DND-41 (cell line): ENCODE data around the gene ZNF500.

Experiments
- ATAC-seq: fragments of 200-7000 bp; cut with Tn5 transposase; 3 replicates; pipeline ENCODE4 v1.9.1; 2021; ENCODE audit warnings: low read depth; ENCODE audit not compliant: insufficient read depth
- DNase-seq: peaks from one replicate; pipeline ENCODE4 v3.0.0-alpha.2; 2020
- H2AFZ ChIP-seq: 2 replicates; pipeline ENCODE4 v1.6.0; 2012; ENCODE audit warnings: low read depth, low read length
- H3K27ac ChIP-seq: 2 replicates; pipeline ENCODE4 v1.5.1; 2012; ENCODE audit warnings: low read length, inconsistent platforms
- H3K27me3 ChIP-seq: fragments of 200-600 bp; sonication (generic); 2 replicates; pipeline ENCODE4 v1.6.0; 2012; ENCODE audit warnings: low read length, mild to moderate bottlenecking, inconsistent platforms; ENCODE audit not compliant: insufficient read depth, poor library complexity
- H3K36me3 ChIP-seq: 2 replicates; pipeline ENCODE4 v1.5.1; 2012; ENCODE audit warnings: low read length, inconsistent platforms; ENCODE audit not compliant: insufficient read depth
- H3K4me1 ChIP-seq: 2 replicates; pipeline ENCODE4 v1.5.1; 2012; ENCODE audit warnings: mild to moderate bottlenecking, low read length; ENCODE audit not compliant: insufficient read depth
- H3K4me2 ChIP-seq: 2 replicates; pipeline ENCODE4 v1.6.0; 2012; ENCODE audit warnings: mild to moderate bottlenecking, moderate library complexity, low read length, inconsistent platforms; ENCODE audit not compliant: insufficient read depth
- H3K4me3 ChIP-seq, 2 experiments: fragments of 200-600 bp in 1 of 2; shearing (Covaris generic) in 1 of 2; 2 replicates each; pipeline ENCODE4 v1.5.1; 2012 to 2016; ENCODE audit warnings: inconsistent platforms in 2 of 2, low read length in 2 of 2, mild to moderate bottlenecking in 2 of 2, low read depth in 1 of 2, moderate library complexity in 1 of 2
- H3K79me2 ChIP-seq: 2 replicates; pipeline ENCODE4 v1.6.0; 2012; ENCODE audit warnings: low read length, inconsistent platforms; ENCODE audit not compliant: insufficient read depth
- H3K9ac ChIP-seq: 2 replicates; pipeline ENCODE4 v1.6.0; 2012; ENCODE audit warnings: low read depth, mild to moderate bottlenecking, inconsistent platforms, low read length, moderate library complexity
- H3K9me3 ChIP-seq: 2 replicates; pipeline ENCODE4 v1.5.1; 2012; ENCODE audit warnings: low read length, moderate library complexity, mild to moderate bottlenecking, inconsistent platforms; ENCODE audit not compliant: insufficient read depth, severe bottlenecking
- H4K20me1 ChIP-seq: 2 replicates; pipeline ENCODE4 v1.6.0; 2012; ENCODE audit warnings: low read length; ENCODE audit not compliant: insufficient read depth
- EZH2 ChIP-seq: IDR thresholded peaks from 3 replicates; pipeline ENCODE4 v1.6.1; 2012; ENCODE audit warnings: borderline replicate concordance, low read depth, mild to moderate bottlenecking, moderate library complexity, low read length, inconsistent platforms; ENCODE audit not compliant: severe bottlenecking
- TF ChIP-seq, protein P1 (sequence below): IDR thresholded peaks from 2 replicates; pipeline ENCODE4 v1.5.1; 2012; ENCODE audit warnings: borderline replicate concordance, low read length, moderate library complexity, mild to moderate bottlenecking; ENCODE audit not compliant: poor library complexity, severe bottlenecking; ENCODE audit errors: extremely low read depth

ZNF500 gene

GRCh38 chr16:4795181-4795827 lies 28.3 kb upstream of the ZNF500 start, which contains the start of gene SMIM22:
SMIM22 (plus strand) TSS chr16:4795369; CDS start chr16:4795735, 366 bp downstream.
- Histone ChIP-seq H3K27ac (no peak within 1 kb of the TSS), H3K4me3 (no peak within 1 kb of the TSS), H3K4me2 (no peak within 1 kb of the TSS), H2AFZ (no peak within 1 kb of the TSS), H3K4me1 (no peaks in the 10 kb centered on the region), H4K20me1 (no peaks in the 10 kb centered on the region), H3K36me3 (no peaks in the 10 kb centered on the region), H3K9ac (no peak within 1 kb of the TSS), H3K27me3 (no peaks in the 10 kb centered on the region), H3K9me3 (no peaks in the 10 kb centered on the region), H3K79me2 (no peaks in the 10 kb centered on the region)
- TF ChIP-seq, protein P1, sequence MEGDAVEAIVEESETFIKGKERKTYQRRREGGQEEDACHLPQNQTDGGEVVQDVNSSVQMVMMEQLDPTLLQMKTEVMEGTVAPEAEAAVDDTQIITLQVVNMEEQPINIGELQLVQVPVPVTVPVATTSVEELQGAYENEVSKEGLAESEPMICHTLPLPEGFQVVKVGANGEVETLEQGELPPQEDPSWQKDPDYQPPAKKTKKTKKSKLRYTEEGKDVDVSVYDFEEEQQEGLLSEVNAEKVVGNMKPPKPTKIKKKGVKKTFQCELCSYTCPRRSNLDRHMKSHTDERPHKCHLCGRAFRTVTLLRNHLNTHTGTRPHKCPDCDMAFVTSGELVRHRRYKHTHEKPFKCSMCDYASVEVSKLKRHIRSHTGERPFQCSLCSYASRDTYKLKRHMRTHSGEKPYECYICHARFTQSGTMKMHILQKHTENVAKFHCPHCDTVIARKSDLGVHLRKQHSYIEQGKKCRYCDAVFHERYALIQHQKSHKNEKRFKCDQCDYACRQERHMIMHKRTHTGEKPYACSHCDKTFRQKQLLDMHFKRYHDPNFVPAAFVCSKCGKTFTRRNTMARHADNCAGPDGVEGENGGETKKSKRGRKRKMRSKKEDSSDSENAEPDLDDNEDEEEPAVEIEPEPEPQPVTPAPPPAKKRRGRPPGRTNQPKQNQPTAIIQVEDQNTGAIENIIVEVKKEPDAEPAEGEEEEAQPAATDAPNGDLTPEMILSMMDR: no peak
- no peak for DNase-seq
- no peak for ATAC-seq

DNA sequence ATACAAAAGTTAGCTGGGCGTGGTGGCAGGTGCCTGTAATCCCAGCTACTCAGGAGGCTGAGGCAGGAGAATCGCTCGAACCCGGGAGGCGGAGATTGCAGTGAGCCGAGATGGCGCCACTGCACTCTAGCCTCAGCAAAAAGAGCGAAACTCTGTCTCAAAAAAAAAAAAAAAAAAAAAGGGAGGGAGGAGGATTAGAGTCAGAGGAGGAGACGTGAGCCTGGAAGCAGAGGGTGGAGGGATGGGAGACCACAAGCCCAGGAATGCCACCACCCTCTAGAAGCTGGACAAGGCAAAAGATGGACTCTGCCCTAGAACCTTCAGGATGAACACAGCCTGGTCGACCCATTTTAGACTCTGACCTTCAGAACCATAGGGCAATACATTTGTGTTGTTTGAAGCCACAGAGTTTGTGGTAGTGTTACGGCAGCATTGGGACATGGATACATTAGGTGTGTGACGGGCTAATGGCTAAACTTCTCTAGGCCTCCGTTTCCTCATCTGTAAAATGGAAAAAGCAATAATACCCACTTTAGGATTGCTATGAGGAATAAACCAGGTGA lies 26.1 kb upstream of the ZNF500 start:
- no peak for TF ChIP-seq EZH2
- TF ChIP-seq, protein P1: no peak
- no peak overlapping the region for H2AFZ ChIP-seq
- H3K4me1 ChIP-seq: no peaks in the 10 kb centered on the region
- no peaks in the 10 kb centered on the region for H3K79me2 ChIP-seq
- ATAC-seq (no peak), DNase-seq (no peak)
- no peak overlapping the region for H3K4me3 ChIP-seq
- no peak overlapping the region for H3K27ac ChIP-seq
- no peaks in the 10 kb centered on the region for H4K20me1 ChIP-seq
- no peaks in the 10 kb centered on the region for H3K36me3 ChIP-seq
- H3K9ac ChIP-seq: no peak overlapping the region
- no peak overlapping the region for H3K4me2 ChIP-seq
- no peaks in the 10 kb centered on the region for H3K9me3 ChIP-seq
- H3K27me3 ChIP-seq: no peaks in the 10 kb centered on the region

GRCh38 chr16:4790871-4791270 lies 23.9 kb upstream of the ZNF500 start:
- H3K9ac ChIP-seq: no peak overlapping the region
- TF ChIP-seq EZH2: no peak
- TF ChIP-seq, protein P1: no peak
- H3K79me2 ChIP-seq: no peaks in the 10 kb centered on the region
- H3K4me3 ChIP-seq: no peak overlapping the region
- no peaks in the 10 kb centered on the region for H4K20me1 ChIP-seq
- no peak overlapping the region for H3K4me2 ChIP-seq
- no peaks in the 10 kb centered on the region for H3K27me3 ChIP-seq
- no peak for DNase-seq
- no peaks in the 10 kb centered on the region for H3K4me1 ChIP-seq
- no peaks in the 10 kb centered on the region for H3K36me3 ChIP-seq
- peak; percentile 55; the same call in 2 of the 3 replicates for ATAC-seq
- H2AFZ ChIP-seq: no peak overlapping the region
- no peak overlapping the region for H3K27ac ChIP-seq
- H3K9me3 ChIP-seq: no peaks in the 10 kb centered on the region
